ENCODE data around the gene CCL24.

The CCL24 gene

DNA sequence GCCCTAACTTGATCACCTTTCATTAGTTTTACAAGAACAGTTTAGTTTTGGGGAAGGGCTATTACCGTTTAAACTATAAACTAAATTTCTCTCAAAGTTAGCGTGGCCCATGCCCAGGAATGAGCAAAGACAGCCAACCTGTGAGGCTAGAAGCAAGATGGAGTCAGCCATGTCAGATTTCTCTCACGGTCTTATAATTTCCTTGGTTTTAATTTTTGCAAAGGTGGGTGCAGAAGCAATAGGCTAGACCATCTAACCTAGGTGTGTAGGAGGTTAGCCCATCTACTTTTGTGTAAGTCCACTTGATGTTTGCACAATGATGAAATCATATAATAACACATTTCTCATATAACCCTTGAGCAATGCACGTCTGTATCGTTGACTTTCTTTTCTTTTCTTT is 8.9 kb downstream of the CCL24 start:
- TF ChIP-seq GLIS3 (CRISPR knock-in tag; IDR thresholded peaks at IDR 0.05) (no peak), PPARA (CRISPR knock-in tag; IDR thresholded peaks at IDR 0.05; ENCODE audit: borderline replicate concordance) (no peak), BACH2 (CRISPR knock-in tag; IDR thresholded peaks at IDR 0.05; ENCODE audit: borderline replicate concordance) (no peak), TCF4 (CRISPR knock-in tag; IDR thresholded peaks at IDR 0.05; ENCODE audit: borderline replicate concordance) (no peak), ZNF565 (CRISPR knock-in tag; conservative IDR thresholded peaks at IDR 0.05; ENCODE audit: low read depth) (no peak), ESRRG (CRISPR knock-in tag; IDR thresholded peaks at IDR 0.05) (no peak), ISL1 (CRISPR knock-in tag; IDR thresholded peaks at IDR 0.05) (no peak), CSDC2 (CRISPR knock-in tag; IDR thresholded peaks at IDR 0.05) (no peak), ARNTL (CRISPR knock-in tag; IDR thresholded peaks at IDR 0.05; ENCODE audit: borderline replicate concordance, low read depth) (no peak), RARB (CRISPR knock-in tag; IDR thresholded peaks at IDR 0.05) (no peak), TOX (CRISPR knock-in tag; IDR thresholded peaks at IDR 0.05; ENCODE audit: borderline replicate concordance) (no peak), OSR1 (CRISPR knock-in tag; IDR thresholded peaks at IDR 0.05) (no peak), ZFP3 (CRISPR knock-in tag; IDR thresholded peaks at IDR 0.05) (no peak)
- TF ChIP-seq, protein P1, sequence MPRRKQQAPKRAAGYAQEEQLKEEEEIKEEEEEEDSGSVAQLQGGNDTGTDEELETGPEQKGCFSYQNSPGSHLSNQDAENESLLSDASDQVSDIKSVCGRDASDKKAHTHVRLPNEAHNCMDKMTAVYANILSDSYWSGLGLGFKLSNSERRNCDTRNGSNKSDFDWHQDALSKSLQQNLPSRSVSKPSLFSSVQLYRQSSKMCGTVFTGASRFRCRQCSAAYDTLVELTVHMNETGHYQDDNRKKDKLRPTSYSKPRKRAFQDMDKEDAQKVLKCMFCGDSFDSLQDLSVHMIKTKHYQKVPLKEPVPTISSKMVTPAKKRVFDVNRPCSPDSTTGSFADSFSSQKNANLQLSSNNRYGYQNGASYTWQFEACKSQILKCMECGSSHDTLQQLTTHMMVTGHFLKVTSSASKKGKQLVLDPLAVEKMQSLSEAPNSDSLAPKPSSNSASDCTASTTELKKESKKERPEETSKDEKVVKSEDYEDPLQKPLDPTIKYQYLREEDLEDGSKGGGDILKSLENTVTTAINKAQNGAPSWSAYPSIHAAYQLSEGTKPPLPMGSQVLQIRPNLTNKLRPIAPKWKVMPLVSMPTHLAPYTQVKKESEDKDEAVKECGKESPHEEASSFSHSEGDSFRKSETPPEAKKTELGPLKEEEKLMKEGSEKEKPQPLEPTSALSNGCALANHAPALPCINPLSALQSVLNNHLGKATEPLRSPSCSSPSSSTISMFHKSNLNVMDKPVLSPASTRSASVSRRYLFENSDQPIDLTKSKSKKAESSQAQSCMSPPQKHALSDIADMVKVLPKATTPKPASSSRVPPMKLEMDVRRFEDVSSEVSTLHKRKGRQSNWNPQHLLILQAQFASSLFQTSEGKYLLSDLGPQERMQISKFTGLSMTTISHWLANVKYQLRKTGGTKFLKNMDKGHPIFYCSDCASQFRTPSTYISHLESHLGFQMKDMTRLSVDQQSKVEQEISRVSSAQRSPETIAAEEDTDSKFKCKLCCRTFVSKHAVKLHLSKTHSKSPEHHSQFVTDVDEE (CRISPR knock-in tag; IDR thresholded peaks at IDR 0.05): no peak
- TF ChIP-seq, protein P2, sequence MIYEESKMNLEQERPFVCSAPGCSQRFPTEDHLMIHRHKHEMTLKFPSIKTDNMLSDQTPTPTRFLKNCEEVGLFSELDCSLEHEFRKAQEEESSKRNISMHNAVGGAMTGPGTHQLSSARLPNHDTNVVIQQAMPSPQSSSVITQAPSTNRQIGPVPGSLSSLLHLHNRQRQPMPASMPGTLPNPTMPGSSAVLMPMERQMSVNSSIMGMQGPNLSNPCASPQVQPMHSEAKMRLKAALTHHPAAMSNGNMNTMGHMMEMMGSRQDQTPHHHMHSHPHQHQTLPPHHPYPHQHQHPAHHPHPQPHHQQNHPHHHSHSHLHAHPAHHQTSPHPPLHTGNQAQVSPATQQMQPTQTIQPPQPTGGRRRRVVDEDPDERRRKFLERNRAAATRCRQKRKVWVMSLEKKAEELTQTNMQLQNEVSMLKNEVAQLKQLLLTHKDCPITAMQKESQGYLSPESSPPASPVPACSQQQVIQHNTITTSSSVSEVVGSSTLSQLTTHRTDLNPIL (CRISPR knock-in tag; IDR thresholded peaks at IDR 0.05; ENCODE audit: low read depth): no peak
- TF ChIP-seq, protein P3, sequence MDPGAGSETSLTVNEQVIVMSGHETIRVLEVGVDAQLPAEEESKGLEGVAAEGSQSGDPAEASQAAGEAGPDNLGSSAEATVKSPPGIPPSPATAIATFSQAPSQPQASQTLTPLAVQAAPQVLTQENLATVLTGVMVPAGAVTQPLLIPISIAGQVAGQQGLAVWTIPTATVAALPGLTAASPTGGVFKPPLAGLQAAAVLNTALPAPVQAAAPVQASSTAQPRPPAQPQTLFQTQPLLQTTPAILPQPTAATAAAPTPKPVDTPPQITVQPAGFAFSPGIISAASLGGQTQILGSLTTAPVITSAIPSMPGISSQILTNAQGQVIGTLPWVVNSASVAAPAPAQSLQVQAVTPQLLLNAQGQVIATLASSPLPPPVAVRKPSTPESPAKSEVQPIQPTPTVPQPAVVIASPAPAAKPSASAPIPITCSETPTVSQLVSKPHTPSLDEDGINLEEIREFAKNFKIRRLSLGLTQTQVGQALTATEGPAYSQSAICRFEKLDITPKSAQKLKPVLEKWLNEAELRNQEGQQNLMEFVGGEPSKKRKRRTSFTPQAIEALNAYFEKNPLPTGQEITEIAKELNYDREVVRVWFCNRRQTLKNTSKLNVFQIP (CRISPR knock-in tag; IDR thresholded peaks at IDR 0.05; ENCODE audit: borderline replicate concordance, low read depth): no peak
- TF ChIP-seq, protein P4, sequence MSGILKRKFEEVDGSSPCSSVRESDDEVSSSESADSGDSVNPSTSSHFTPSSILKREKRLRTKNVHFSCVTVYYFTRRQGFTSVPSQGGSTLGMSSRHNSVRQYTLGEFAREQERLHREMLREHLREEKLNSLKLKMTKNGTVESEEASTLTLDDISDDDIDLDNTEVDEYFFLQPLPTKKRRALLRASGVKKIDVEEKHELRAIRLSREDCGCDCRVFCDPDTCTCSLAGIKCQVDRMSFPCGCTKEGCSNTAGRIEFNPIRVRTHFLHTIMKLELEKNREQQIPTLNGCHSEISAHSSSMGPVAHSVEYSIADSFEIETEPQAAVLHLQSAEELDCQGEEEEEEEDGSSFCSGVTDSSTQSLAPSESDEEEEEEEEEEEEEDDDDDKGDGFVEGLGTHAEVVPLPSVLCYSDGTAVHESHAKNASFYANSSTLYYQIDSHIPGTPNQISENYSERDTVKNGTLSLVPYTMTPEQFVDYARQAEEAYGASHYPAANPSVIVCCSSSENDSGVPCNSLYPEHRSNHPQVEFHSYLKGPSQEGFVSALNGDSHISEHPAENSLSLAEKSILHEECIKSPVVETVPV (CRISPR knock-in tag; IDR thresholded peaks at IDR 0.05): no peak
- TF ChIP-seq, protein P5, sequence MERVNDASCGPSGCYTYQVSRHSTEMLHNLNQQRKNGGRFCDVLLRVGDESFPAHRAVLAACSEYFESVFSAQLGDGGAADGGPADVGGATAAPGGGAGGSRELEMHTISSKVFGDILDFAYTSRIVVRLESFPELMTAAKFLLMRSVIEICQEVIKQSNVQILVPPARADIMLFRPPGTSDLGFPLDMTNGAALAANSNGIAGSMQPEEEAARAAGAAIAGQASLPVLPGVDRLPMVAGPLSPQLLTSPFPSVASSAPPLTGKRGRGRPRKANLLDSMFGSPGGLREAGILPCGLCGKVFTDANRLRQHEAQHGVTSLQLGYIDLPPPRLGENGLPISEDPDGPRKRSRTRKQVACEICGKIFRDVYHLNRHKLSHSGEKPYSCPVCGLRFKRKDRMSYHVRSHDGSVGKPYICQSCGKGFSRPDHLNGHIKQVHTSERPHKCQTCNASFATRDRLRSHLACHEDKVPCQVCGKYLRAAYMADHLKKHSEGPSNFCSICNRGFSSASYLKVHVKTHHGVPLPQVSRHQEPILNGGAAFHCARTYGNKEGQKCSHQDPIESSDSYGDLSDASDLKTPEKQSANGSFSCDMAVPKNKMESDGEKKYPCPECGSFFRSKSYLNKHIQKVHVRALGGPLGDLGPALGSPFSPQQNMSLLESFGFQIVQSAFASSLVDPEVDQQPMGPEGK (CRISPR knock-in tag; IDR thresholded peaks at IDR 0.05; ENCODE audit: borderline replicate concordance): no peak
- ATAC-seq: no peak

DNA sequence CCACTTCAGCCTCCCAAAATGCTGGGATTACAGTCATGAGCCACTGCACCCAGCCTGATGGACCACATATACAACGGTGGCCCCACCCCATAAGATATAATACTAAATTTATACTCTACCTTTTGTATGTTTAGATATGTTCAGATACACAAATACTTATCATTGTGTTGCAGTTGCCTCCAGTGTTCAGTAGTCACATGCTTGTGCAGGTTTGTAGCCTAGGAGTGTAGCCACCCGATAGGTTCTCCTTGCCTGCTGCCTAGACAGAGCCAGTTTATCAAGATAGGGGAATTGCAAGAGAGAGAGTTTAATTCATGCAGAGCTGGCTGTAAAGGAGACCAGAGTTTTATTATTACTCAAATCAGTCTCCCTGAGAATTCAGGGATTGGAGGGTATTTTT is 9.6 kb downstream of the CCL24 start:
- ATAC-seq: no peak
- TF ChIP-seq TCF4 (CRISPR knock-in tag; IDR thresholded peaks at IDR 0.05; ENCODE audit: borderline replicate concordance): no peak
- TF ChIP-seq RARB (CRISPR knock-in tag; IDR thresholded peaks at IDR 0.05): no peak
- TF ChIP-seq TOX (CRISPR knock-in tag; IDR thresholded peaks at IDR 0.05; ENCODE audit: borderline replicate concordance): no peak
- TF ChIP-seq, protein P4 (CRISPR knock-in tag; IDR thresholded peaks at IDR 0.05): no peak
- TF ChIP-seq, protein P2 (CRISPR knock-in tag; IDR thresholded peaks at IDR 0.05; ENCODE audit: low read depth): no peak
- no peak for TF ChIP-seq BACH2 (CRISPR knock-in tag; IDR thresholded peaks at IDR 0.05; ENCODE audit: borderline replicate concordance)
- TF ChIP-seq, protein P1 (CRISPR knock-in tag; IDR thresholded peaks at IDR 0.05): no peak
- no peak for TF ChIP-seq ZNF565 (CRISPR knock-in tag; conservative IDR thresholded peaks at IDR 0.05; ENCODE audit: low read depth)
- TF ChIP-seq ISL1 (CRISPR knock-in tag; IDR thresholded peaks at IDR 0.05): no peak
- no peak for TF ChIP-seq OSR1 (CRISPR knock-in tag; IDR thresholded peaks at IDR 0.05)
- TF ChIP-seq CSDC2 (CRISPR knock-in tag; IDR thresholded peaks at IDR 0.05): no peak
- no peak for TF ChIP-seq SNAI2 (CRISPR knock-in tag; IDR thresholded peaks at IDR 0.05)
- TF ChIP-seq, protein P5 (CRISPR knock-in tag; IDR thresholded peaks at IDR 0.05; ENCODE audit: borderline replicate concordance): no peak
- TF ChIP-seq ZFP3 (CRISPR knock-in tag; IDR thresholded peaks at IDR 0.05): no peak
- TF ChIP-seq ARNTL (CRISPR knock-in tag; IDR thresholded peaks at IDR 0.05; ENCODE audit: borderline replicate concordance, low read depth): no peak
- TF ChIP-seq ESRRG (CRISPR knock-in tag; IDR thresholded peaks at IDR 0.05): no peak
- no peak for TF ChIP-seq ZNF8 (CRISPR knock-in tag; IDR thresholded peaks at IDR 0.05)
